Glomerular endothelial cell (primary cell): ENCODE measurements around the gene FRMD4A. TPM values are rescaled to one million over a fixed set of nuclear protein-coding genes. Genes with fewer than 3 reads are reported as not detected.
"Not testable (repeated sequence)": the region's sequence is repeated elsewhere in the genome, so short reads cannot be mapped to it uniquely, and the experiment has no call there.

ENCODE experiments used
- DNase-seq: peaks from one replicate; pipeline ENCODE4 v3.0.0-alpha.2; 2011; ENCODE audit warnings: low read depth, low spot score; ENCODE audit errors: extremely low read depth
- total RNA-seq: library from RNA; depleted of rRNA; stranded (reverse); fragments of >200 nt; gene quantifications from 2 replicates; pipeline ENCODE4 v1.2.3, GENCODE V29; 2015

Gene FRMD4A
- total RNA-seq, 1 donor from 2014 or later: 162 TPM

GRCh38 chr10:13868528-13869294 is 462.0 kb downstream of the FRMD4A start:
- DNase-seq: no peak

GRCh38 chr10:13867822-13868221 is 462.9 kb downstream of the FRMD4A start:
- no peak for DNase-seq

GRCh38 chr10:13865758-13866491 is 464.8 kb downstream of the FRMD4A start:
- DNase-seq: no peak

GRCh38 chr10:13865220-13865619 is 465.5 kb downstream of the FRMD4A start:
- DNase-seq: not testable (repeated sequence)

- DNase-seq: no peak
Measured at GRCh38 chr10:13862546-13863233, 468.0 kb downstream of the FRMD4A start.

GRCh38 chr10:13860886-13861285 is 469.8 kb downstream of the FRMD4A start:
- DNase-seq: no peak

GRCh38 chr10:13859979-13860654 is 470.6 kb downstream of the FRMD4A start:
- no peak for DNase-seq

GRCh38 chr10:13858709-13859108 is 472.0 kb downstream of the FRMD4A start:
- no peak for DNase-seq

GRCh38 chr10:13857451-13857850 is 473.3 kb downstream of the FRMD4A start:
- no peak for DNase-seq

GRCh38 chr10:13853854-13854253 is 476.9 kb downstream of the FRMD4A start:
- no peak for DNase-seq

GRCh38 chr10:13852872-13853271 is 477.9 kb downstream of the FRMD4A start:
- DNase-seq: no peak

- no peak for DNase-seq
Measured at GRCh38 chr10:13851906-13852305, 478.8 kb downstream of the FRMD4A start.

- no peak for DNase-seq
Measured at GRCh38 chr10:13848520-13849445, 481.9 kb downstream of the FRMD4A start.

- no peak for DNase-seq
Measured at GRCh38 chr10:13847201-13847631, 483.5 kb downstream of the FRMD4A start.

- DNase-seq: no peak
Measured at GRCh38 chr10:13845897-13846296, 484.8 kb downstream of the FRMD4A start.

- no peak for DNase-seq
Measured at GRCh38 chr10:13844651-13845050, 486.1 kb downstream of the FRMD4A start.

GRCh38 chr10:13842117-13842516 is 488.6 kb downstream of the FRMD4A start:
- DNase-seq: no peak

GRCh38 chr10:13840036-13840435 is 490.7 kb downstream of the FRMD4A start:
- no peak for DNase-seq

- no peak for DNase-seq
Measured at GRCh38 chr10:13839430-13839990, 491.2 kb downstream of the FRMD4A start.

GRCh38 chr10:13839030-13839429 is 491.7 kb downstream of the FRMD4A start:
- DNase-seq: no peak
